Activated T-cell treated with anti-CD3 and anti-CD28 coated beads, Interleukin-2, amount 50 U/mL, for 4 hours (primary cell): ENCODE data around the gene IRS1. TPM values are rescaled to one million over a fixed set of nuclear protein-coding genes. Genes with fewer than 3 reads are reported as not detected.

ENCODE experiments used
- ATAC-seq, 2 donors: fragments of 200-7000 bp; cut with Tn5 transposase; one replicate each; pipeline ENCODE4 v1.10.0; 2021
- DNase-seq: peaks from one replicate; pipeline ENCODE4 v3.0.0-alpha.2; 2020
- H3K27me3 Mint-ChIP-seq: one replicate; pipeline ENCODE4 v1.8.0; 2021; ENCODE audit warnings: low read depth, mixed read lengths
- H3K36me3 Mint-ChIP-seq: one replicate; pipeline ENCODE4 v1.8.0; 2022; ENCODE audit warnings: mixed read lengths; ENCODE audit not compliant: insufficient read depth
- H3K4me1 Mint-ChIP-seq: one replicate; pipeline ENCODE4 v1.8.0; 2021; ENCODE audit warnings: low read depth, mixed read lengths
- H3K4me3 Mint-ChIP-seq: one replicate; pipeline ENCODE4 v1.8.0; 2021; ENCODE audit warnings: mild to moderate bottlenecking, moderate library complexity, mixed read lengths
- H3K9me3 Mint-ChIP-seq: one replicate; pipeline ENCODE4 v1.8.0; 2021; ENCODE audit warnings: mixed read lengths
- total RNA-seq, 3 donors: library from RNA; stranded (reverse); gene quantifications; one replicate each; pipeline ENCODE4 v1.2.1, GENCODE V29; 2021

The IRS1 gene
- total RNA-seq, 3 donors from 2014 or later, result 3.9 to 4.6 (median 4.6) TPM

GRCh38 chr2:226791056-226791486 is 8.5 kb downstream of the IRS1 start:
- peak overlapping the region; percentile 89 for H3K4me3 Mint-ChIP-seq
- no peaks in the 10 kb centered on the region for H3K9me3 Mint-ChIP-seq
- DNase-seq, result no peak
- peak; percentile 52 to 58 for ATAC-seq
- H3K4me1 Mint-ChIP-seq, result peaks cover 59% of the 10 kb centered on the region
- no peaks in the 10 kb centered on the region for H3K36me3 Mint-ChIP-seq
- H3K27me3 Mint-ChIP-seq, result no peaks in the 10 kb centered on the region

- no peak for ATAC-seq
- Mint-ChIP-seq H3K9me3 (no peaks in the 10 kb centered on the region), H3K36me3 (no peaks in the 10 kb centered on the region), H3K4me1 (peaks cover 57% of the 10 kb centered on the region), H3K27me3 (no peaks in the 10 kb centered on the region), H3K4me3 (peak overlapping the region; percentile 89)
- no peak for DNase-seq
Observed at GRCh38 chr2:226790431-226790830, 9.2 kb downstream of the IRS1 start.

DNA sequence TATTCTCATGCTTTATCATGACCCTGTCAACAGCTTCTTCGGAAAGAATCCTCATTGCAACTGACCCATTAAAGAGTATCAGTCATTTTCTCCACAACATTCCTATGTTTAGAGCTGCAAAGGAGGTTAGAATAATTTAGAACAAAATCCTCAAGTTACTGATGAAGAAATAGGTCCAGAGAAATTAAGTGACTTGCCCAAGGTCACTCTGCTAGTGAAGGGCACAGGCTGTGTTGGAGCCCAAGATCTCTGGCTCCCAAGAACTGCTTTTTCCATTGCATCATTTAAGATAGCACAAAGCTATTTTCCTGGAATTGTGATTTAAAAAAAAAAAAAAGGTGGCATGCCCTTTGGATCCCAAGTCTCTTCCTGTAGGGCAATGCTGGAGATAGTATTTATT is 9.6 kb downstream of the IRS1 start:
- peaks cover 57% of the 10 kb centered on the region for H3K4me1 Mint-ChIP-seq

DNA sequence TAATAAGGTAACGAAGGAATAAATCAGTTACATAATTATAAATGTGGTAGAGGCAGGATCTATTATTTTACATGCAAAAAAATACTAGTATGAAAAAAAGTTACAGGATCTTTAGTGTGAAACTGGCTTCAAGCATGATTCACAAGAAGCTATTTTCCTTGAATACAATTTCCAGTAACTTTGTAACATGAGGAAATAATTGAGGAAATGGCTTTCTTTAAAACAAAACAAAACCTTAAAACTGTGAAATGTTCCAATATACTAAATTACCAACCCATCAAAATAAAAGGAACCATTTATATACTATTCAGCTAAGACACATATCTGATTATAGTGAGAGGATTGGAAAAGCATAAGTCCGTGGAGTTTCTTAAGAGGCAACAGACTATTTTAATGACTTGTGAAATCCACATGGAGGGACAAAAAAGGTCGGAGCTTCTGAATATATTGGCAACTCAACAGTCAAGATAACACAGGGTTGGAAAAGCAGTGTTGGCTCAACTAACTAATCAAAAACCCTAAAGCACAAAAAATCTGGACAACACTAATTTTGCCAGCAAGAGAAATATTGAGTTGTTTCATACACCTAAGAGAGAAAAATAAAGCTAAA is 10.6 kb downstream of the IRS1 start:
- Mint-ChIP-seq H3K4me1 (peaks cover 51% of the 10 kb centered on the region), H3K4me3 (no peak overlapping the region), H3K9me3 (no peaks in the 10 kb centered on the region), H3K27me3 (no peaks in the 10 kb centered on the region), H3K36me3 (no peaks in the 10 kb centered on the region)
- DNase-seq, result no peak
- no peak for ATAC-seq

More for the DNA sequence above, 9.6 kb downstream of the IRS1 start:
- no peaks in the 10 kb centered on the region for H3K9me3 Mint-ChIP-seq
- no peaks in the 10 kb centered on the region for H3K27me3 Mint-ChIP-seq
- no peak for ATAC-seq
- no peak for DNase-seq
- no peaks in the 10 kb centered on the region for H3K36me3 Mint-ChIP-seq
- H3K4me3 Mint-ChIP-seq, result peak overlapping the region; percentile 21

GRCh38 chr2:226788064-226788463 is 11.6 kb downstream of the IRS1 start:
- Mint-ChIP-seq H3K36me3 (no peaks in the 10 kb centered on the region), H3K4me1 (peaks cover 49% of the 10 kb centered on the region), H3K9me3 (no peaks in the 10 kb centered on the region), H3K4me3 (no peak overlapping the region), H3K27me3 (no peaks in the 10 kb centered on the region)
- ATAC-seq (no peak), DNase-seq (no peak)

DNA sequence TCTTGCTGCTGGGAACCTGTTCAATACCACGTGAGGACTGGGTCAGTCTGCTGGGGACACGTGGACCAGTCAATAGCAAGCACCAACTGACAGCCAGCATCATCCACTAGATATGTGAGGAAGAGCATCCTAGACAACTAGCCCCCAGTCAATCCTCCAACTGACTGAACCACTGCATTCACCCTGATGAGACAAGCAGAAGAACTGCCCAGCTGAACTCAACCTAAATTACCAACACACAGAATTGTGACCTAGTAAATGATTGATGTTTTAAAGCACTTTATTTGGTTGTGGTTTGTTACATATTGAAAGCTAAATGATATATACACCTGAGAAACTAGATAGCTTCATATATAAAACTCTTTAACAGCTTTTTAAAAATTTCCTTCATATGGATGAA is 15.7 kb downstream of the IRS1 start:
- no peak for DNase-seq
- Mint-ChIP-seq H3K4me1 (peaks cover 40% of the 10 kb centered on the region), H3K9me3 (no peaks in the 10 kb centered on the region), H3K4me3 (no peak overlapping the region), H3K36me3 (no peaks in the 10 kb centered on the region), H3K27me3 (no peaks in the 10 kb centered on the region)
- no peak for ATAC-seq

DNA sequence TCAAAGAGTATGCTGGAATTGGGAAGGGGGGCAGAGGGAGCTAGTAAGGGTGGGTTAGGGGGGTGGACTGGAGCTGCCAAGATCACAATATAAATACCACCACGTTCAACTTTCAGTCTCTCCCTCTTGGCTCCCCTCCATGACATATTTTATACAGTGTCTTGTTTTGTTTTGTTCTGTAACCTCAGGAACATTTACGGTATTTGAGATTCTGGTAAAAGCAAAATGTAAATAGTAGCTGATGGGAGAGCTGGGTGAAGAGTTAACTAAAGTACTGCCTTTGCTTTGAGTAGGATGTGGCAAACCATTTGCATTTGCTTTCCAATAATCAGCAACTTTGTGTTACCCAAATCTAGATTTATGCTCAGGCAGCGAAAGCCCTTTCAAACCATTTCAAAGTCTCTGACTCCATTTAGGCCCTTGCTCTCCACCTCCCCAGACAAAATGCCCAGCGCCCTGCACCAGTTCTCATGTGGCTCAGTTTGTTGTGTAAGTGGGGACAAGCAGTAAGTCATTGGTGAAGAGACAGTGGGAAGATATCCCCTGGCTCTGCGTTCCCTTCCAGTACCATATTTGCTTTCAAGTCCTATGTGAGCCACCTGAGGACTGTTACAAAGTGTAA is 17.4 kb downstream of the IRS1 start:
- Mint-ChIP-seq H3K36me3 (no peaks in the 10 kb centered on the region), H3K27me3 (no peaks in the 10 kb centered on the region), H3K4me3 (no peak overlapping the region), H3K4me1 (peaks cover 32% of the 10 kb centered on the region), H3K9me3 (no peaks in the 10 kb centered on the region)
- ATAC-seq, result no peak
- no peak for DNase-seq

- DNase-seq, result no peak
- ATAC-seq, result no peak
- Mint-ChIP-seq H3K4me1 (peaks cover 27% of the 10 kb centered on the region), H3K36me3 (no peaks in the 10 kb centered on the region), H3K4me3 (no peak overlapping the region), H3K27me3 (no peaks in the 10 kb centered on the region), H3K9me3 (peaks cover 6% of the 10 kb centered on the region)
Observed at GRCh38 chr2:226780431-226780830, 19.2 kb downstream of the IRS1 start.

- Mint-ChIP-seq H3K36me3 (peaks cover 2% of the 10 kb centered on the region), H3K9me3 (peaks cover 15% of the 10 kb centered on the region), H3K4me1 (peaks cover 36% of the 10 kb centered on the region), H3K4me3 (no peak overlapping the region), H3K27me3 (no peaks in the 10 kb centered on the region)
- DNase-seq (no peak), ATAC-seq (no peak)
Observed at GRCh38 chr2:226777611-226778010, 22.0 kb downstream of the IRS1 start.

DNA sequence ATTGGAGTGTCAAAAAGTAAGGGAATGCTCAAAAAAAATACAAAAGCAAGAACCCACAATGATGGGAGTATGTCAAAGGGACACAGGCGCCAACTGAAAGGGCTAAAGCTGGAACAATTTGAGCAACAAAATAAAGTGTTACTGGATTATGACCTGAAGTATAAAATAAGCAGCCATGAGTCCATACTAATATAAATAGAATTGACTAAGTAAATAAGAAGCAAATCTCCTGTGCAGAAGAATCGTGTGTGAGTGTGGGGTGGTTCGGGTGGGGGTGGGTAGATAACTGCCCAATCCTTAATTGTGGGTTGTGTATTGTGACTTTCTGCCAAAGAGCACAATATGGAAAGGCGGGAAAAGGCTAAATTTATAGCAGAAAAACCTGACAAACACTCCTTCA is 23.5 kb downstream of the IRS1 start:
- peaks cover 3% of the 10 kb centered on the region for H3K36me3 Mint-ChIP-seq
- no peak overlapping the region for H3K4me3 Mint-ChIP-seq
- no peak for DNase-seq
- H3K9me3 Mint-ChIP-seq, result peaks cover 15% of the 10 kb centered on the region
- H3K27me3 Mint-ChIP-seq, result no peaks in the 10 kb centered on the region
- H3K4me1 Mint-ChIP-seq, result peaks cover 39% of the 10 kb centered on the region
- no peak for ATAC-seq

DNA sequence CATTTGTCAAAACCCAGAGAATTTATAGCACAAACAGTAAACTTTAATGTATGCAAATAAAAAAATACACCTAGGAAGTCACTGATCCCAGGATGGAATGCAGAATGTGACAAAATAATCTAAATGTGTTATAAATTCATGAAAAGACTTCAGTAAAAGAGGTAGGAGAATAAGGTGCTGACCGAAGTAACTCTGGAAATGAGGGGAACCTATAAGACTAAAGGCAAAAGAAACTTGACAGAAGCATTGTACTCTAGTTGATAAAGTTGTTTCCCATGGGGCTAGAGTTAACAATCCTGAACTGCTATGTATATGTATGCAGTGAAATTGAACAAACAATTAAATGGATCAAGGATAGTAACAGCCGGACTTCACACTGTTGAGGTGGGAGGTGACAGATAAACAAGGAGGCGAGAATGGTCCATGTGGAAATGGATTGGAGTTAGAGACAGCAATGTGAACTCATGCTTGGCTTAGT is 24.5 kb downstream of the IRS1 start:
- DNase-seq (no peak), ATAC-seq (no peak)
- peaks cover 38% of the 10 kb centered on the region for H3K4me1 Mint-ChIP-seq
- H3K27me3 Mint-ChIP-seq, result no peaks in the 10 kb centered on the region
- peaks cover 15% of the 10 kb centered on the region for H3K9me3 Mint-ChIP-seq
- H3K36me3 Mint-ChIP-seq, result peaks cover 5% of the 10 kb centered on the region
- no peak overlapping the region for H3K4me3 Mint-ChIP-seq

DNA sequence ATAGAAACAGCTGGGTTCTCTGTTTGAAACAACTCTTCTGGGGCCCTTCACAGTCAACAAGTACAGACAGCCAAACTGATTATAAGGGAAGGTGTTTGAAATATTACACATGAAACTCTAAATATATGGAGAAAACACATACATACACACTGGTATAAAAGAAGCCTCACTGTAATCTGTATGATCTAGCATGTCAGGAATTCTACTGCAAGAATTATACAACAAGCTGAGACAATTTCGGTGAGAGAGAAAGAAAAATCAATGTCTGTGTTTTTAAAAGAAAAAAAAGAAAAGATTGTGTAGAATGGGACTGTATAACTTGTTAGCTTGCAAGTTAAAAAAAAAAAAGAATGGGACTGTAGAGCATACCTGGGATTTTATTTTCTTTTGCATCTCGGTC is 26.3 kb downstream of the IRS1 start:
- Mint-ChIP-seq H3K36me3 (peaks cover 5% of the 10 kb centered on the region), H3K9me3 (peaks cover 15% of the 10 kb centered on the region), H3K27me3 (no peaks in the 10 kb centered on the region), H3K4me1 (peaks cover 34% of the 10 kb centered on the region), H3K4me3 (no peak overlapping the region)
- no peak for DNase-seq
- no peak for ATAC-seq

GRCh38 chr2:226772389-226773179 is 27.0 kb downstream of the IRS1 start:
- DNase-seq (no peak), ATAC-seq (peak in 1 of 2 donors; percentile 25)
- Mint-ChIP-seq H3K4me1 (peaks cover 32% of the 10 kb centered on the region), H3K36me3 (peaks cover 5% of the 10 kb centered on the region), H3K4me3 (peak overlapping the region; percentile 69), H3K9me3 (peaks cover 15% of the 10 kb centered on the region), H3K27me3 (no peaks in the 10 kb centered on the region)

GRCh38 chr2:226771067-226771466 is 28.6 kb downstream of the IRS1 start:
- Mint-ChIP-seq H3K27me3 (no peaks in the 10 kb centered on the region), H3K4me3 (no peak overlapping the region), H3K36me3 (peaks cover 5% of the 10 kb centered on the region), H3K9me3 (peaks cover 15% of the 10 kb centered on the region), H3K4me1 (peaks cover 31% of the 10 kb centered on the region)
- DNase-seq, result no peak
- ATAC-seq, result no peak
